HL-60/S4 (cell line): Measurements from ENCODE around the gene CHCHD6.

Experiments
- in situ Hi-C: fragments of 300-500 bp; cut with MboI; formaldehyde crosslinking; loops from 2 replicates; pipeline ENCODE4 v1.14.3; 2022; ENCODE audit warnings: low sequenced_read_pairs

CHCHD6 gene

GRCh38 chr3:126703512-126704493 lies at the start of gene CHCHD6:
Gene CHCHD6 (plus strand): TSS chr3:126704240. CDS start chr3:126704313, 73 bp downstream.
- in situ Hi-C loops: no loop called here

GRCh38 chr3:126654571-126655383 lies 49.3 kb upstream of the CHCHD6 start, which contains the start of gene TXNRD3:
Gene TXNRD3 (minus strand): TSS chr3:126655124.
- in situ Hi-C loops: no loop called here

GRCh38 chr3:126655887-126656286 lies 48.2 kb upstream of the CHCHD6 start:
- in situ Hi-C loops: no loop called here

- in situ Hi-C loops: no loop called here
Observed at GRCh38 chr3:126656371-126657134, 47.5 kb upstream of the CHCHD6 start.

- in situ Hi-C loops: no loop called here
Observed at GRCh38 chr3:126657901-126658300, 46.1 kb upstream of the CHCHD6 start.

GRCh38 chr3:126658584-126658983 lies 45.5 kb upstream of the CHCHD6 start:
- in situ Hi-C loops: no loop called here

GRCh38 chr3:126659915-126660886 lies 43.8 kb upstream of the CHCHD6 start:
- in situ Hi-C loops: no loop called here

- in situ Hi-C loops: no loop called here
Observed at GRCh38 chr3:126661532-126662364, 42.3 kb upstream of the CHCHD6 start.

- in situ Hi-C loops: no loop called here
Observed at GRCh38 chr3:126663257-126663656, 40.8 kb upstream of the CHCHD6 start.

GRCh38 chr3:126663750-126664149 lies 40.3 kb upstream of the CHCHD6 start:
- in situ Hi-C loops: no loop called here

- in situ Hi-C loops: no loop called here
Observed at GRCh38 chr3:126664591-126665214, 39.3 kb upstream of the CHCHD6 start.

- in situ Hi-C loops: no loop called here
Observed at GRCh38 chr3:126665221-126665936, 38.7 kb upstream of the CHCHD6 start.

- in situ Hi-C loops: no loop called here
Observed at GRCh38 chr3:126665959-126666657, 37.9 kb upstream of the CHCHD6 start.

GRCh38 chr3:126666658-126667528 lies 37.1 kb upstream of the CHCHD6 start:
- in situ Hi-C loops: no loop called here

- in situ Hi-C loops: no loop called here
Observed at GRCh38 chr3:126667631-126668449, 36.2 kb upstream of the CHCHD6 start.
